ENCODE data around the gene SNAI3.
A peak's percentile ranks its signal among the peaks of the same experiment; 100 is the strongest.

SNAI3 gene

DNA sequence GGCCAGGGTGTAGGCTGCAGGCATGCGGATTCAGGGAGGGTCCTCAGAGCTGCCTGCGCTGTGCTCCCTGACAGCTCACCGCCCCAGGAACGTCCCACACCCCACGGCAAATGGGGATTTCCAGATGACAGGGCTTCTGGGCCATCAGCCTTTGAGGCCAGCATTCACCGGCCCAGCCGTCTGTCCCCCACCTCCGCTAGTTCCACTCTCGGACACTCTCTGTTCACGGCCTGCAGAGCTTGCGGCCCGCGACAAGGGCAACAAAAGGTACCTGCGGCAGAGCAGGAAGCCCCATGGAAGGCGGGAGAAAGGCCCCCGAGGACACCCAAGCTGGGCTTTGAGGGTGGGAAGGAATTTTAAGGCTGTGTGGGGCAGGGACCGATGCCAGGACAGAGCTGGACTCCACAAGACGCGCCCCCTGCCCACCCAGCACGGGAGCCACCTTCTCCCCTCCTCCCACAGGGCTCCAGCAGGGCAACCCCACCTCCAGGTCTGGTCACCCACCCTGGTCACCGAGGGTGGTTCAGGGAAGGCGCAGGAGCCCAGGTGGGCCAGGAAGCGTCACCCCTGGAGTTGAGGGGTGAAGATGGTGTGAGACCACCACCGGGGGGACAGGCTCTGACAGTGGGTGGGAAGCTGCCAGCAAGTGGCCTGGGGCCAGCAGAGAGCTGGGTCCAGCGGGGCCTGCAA is 29.9 kb downstream of the SNAI3 start:
- DNase-seq, result no peak
- intact Hi-C loops (cut with DNase I), result no loop called here

DNA sequence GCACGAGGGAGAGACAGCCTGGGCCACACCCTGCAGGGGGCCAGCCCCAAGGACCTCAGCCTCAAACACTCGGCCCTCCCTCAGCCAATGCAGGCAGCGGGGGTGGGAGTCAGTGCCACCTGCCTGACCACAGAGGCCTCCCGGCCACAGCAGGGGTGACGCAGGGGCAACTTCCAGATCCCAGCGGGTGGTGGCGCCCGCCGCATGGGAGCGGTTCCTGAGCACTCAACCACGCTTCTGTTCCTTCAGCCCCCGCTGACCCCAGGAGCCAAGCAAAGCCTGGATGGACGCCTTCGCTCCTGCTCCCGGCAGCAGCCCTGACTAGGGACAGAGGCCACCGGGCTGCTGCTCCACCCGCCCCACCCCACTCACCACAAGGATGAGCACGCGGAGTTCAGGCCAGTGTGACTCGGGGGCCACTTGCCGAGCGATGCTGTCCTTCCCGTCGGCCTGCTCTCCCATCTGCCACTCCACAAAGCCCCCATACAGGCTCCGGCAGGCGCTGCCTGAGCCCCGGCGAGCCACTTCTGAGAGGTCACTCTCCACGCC is 30.5 kb downstream of the SNAI3 start:
- intact Hi-C loops (cut with DNase I), result no loop called here
- DNase-seq, result no peak

DNA sequence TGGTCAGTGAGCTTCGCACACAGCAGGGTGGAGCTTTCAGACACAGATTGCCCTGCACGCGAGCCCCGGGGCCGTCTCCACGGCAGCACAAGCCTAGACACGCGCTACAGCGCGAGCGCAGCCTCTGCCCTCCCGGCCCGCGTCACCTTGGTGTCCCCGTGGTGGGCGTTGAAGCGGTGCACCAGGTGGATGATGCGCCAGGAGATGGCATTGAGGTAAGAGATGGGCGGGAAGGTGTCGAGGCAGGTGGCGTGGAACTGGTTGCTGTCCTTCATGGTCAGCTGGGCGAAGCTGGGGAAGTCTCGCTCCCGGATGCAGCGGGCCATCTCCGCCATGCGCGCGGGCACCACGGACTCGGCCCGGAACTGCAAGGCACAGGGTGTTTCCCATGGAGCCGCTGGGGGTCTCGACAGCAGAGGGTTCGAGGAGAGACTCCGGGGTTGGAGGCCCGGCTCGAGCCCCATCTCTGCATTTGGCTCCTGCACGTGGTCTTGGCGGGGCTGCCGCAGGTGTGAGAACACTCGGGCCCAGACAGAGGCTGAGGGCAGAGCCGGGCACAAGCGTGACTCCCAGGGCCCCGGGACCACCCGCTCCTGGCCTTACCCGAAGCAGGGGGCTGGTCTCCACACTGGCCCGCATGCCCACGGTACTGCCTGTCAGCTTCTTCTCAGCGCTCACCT is 31.1 kb downstream of the SNAI3 start:
- intact Hi-C loops (cut with DNase I), result no loop called here
- DNase-seq, result no peak

DNA sequence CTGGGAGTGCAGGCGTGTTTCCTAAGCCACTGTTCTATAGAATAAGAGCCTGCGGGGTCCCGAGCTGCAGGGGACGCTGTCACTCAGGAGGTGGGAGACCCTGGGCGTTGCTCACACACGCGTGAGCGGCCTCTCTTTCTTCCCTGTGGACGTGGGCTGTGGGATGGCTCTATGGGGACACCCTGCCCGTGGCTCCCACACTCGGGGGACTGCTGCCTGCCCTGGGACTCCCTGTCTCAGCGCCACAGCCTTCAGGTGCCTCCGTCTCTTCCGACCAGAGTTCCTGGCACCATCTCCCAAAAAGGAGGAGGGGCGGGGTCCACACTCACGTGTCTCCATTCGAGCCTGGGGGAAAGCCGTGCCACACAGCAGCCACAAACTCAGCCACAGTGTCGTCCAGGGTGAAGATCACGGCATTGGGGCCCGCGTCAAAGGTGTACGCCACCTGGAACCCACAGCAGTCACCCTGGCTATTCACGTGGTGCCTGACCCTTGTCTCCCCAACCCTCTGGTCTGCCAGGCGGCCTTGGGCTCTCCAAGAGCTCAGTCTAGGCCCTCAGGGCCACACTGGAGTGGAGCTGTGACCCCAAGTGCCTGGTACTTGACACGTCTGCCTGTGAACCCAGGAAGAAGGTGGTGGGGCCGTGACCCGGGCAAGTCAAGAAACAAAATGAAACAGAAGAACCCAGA is 31.8 kb downstream of the SNAI3 start:
- intact Hi-C loops (cut with DNase I), result no loop called here
- no peak for DNase-seq

DNA sequence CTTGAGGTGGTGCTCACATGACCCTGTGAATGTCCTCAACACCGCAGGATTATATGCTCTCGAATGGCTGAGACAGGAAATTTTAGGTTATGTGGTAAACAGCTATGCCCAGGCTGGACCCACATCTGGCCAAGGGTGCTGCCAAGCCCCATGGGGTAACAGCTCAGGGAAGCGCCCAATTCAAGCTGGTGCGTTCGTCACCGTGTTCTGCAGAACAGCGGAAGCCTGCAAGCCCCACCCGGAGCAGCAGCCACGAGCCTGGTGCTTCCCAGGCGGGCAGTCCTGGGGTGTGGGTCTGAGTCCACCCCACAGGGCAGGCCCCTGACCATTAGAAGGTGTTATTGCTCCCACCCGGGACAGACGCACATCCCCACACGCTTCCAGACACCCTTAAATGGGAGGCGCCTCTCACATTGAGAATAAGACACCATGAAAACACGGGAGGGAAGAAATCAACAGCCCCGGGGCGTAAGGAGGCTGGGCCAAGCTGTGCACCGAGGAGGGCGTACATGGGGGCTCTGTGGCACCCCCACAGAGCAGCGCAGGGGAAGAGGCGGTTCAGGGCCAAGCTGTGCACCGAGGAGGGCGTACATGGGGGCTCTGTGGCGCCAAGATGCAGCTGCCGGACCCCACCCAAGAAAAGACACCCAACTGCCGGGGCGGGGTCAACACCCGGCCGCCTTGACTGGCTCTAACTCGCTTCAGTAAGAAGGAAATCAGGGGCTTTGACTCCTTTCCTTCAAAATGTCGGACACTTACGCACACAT is 32.5 kb downstream of the SNAI3 start:
- DNase-seq, result no peak
- intact Hi-C loops (cut with DNase I), result no loop called here

DNA sequence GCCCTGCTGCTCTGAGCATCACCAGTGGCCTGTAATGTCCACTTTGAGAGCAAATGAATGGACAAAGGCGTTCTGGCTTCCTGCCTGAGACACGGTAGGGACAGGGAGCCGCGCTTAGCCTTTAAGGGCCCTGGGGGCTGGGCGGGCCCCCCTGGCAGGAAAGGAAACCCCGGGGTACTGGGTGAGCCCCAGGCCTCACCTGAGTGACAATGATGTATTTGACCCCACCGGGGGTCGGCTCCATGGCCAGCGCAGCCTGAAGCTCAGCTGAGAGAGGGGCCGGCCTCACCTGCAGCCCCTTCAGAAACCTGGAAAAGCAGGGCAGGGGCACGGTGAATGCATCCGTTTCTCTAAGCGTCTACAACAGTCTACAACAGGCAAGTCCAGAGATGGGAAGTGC is 33.2 kb downstream of the SNAI3 start:
- intact Hi-C loops (cut with DNase I), result no loop called here
- no peak for DNase-seq

DNA sequence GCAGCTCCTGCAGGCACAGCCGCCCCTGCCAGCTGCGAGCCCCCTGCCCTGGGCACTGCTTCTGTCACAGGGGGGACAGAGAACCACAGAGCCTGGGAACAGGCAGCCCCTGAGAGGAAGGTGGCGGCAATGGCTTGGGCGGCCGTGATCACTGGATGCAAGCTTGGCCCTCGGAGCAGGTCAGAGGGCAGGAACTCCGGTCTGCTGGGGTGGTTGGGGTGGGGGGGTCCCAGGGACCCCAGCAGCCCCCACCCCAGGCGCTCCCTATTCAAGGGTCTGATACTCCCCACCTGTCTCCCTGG is 33.6 kb downstream of the SNAI3 start:
- intact Hi-C loops (cut with DNase I), result no loop called here
- no peak for DNase-seq

DNA sequence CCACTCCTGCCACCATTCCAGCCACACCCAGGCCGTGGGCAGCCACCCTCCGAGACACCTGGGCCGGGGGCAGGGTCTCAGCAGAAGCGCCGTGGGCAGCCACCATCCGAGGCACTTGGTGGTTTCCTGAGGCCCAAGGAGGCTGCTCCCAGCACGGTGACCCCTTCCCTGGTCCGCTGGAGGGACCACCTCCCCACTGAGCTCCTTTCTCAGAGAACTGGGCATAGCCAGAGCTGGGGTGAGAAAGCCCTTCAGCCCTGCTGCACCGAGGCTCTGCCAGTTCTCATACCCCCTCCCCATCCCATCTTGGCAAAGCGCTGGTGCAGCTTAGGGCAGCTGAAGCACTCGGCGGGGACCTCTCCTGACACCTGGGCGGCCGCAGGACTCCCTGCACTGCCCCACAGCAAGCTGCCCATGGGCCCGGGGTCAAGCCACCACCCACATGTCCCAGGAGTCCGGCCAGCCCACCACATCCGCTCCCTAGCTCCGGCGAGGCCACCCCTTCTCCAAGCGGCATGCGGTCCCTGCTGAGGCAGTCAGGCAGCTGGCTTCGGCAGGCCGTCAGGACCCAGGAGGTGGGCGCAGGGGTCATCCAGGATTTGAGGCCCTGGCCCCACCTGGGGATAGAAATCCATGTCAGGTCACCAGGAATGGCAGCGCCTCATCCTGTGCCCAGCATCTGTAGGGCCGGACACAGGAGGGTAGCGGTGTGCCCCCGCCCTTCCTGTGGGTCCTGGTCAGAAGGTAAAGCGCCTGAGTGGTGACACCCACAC is 34.1 kb downstream of the SNAI3 start:
- intact Hi-C loops (cut with DNase I), result no loop called here
- no peak for DNase-seq

DNA sequence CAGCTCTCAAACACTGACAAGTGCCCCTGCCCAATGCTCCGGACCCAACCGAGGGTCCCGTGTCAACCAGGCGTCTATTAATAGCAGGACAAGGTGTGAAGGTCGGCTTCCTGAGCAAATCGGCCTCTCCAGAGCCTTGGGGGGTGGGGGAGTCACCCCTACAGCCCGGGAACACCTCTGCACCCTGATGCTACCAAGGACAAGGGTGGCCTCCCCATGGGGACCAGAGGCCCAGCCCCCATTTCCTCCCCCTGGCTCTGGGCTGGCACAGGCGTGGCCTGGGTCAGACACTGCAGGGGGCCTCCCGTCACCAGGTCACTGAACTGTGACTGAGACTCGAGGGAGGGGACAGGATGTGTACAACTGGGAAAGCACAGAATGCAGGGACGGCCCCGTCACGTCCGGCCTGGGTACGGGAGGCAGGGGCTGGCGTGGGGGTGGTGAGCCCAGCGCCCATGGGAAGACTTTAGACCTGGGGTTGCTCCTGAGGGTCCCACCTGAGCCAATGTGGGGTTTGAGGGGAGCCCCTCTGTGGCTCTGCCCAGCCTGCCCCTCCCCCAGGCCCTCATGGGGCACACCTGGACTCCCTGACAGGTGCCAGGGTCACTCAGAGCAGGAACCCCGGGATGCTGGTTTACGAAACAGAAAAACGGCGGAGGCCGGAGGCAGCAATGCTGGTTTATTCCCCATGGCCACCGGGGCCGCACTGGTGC is 34.9 kb downstream of the SNAI3 start:
- intact Hi-C loops (cut with DNase I), result no loop called here
- peak in 1 of 42 donors; percentile 36 for DNase-seq

DNA sequence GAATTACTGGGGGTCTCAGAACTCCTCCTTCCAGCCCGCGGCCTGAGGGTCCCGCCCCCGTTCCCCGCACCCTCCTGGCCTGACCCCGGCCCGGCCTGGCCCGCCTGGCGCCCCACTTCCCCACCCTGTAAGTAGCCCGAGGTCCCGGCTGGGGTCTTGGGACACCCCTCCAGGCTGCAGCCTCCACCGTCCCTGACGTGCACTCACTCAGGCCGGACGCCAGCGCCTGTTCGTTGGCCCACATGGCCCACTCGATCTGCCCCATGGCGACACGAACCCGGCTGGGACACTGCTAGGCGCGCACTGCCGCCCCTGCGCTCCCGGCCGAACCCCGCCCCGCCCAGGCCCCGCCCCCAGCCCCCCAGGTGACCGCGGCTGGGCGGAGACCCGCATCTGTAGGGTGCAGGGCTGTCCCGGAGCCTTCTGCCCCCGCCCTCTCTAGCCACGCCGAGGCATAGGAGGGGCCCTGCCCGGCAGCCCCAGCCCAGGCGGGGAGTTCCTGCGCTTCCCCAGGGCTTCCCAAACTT is 35.5 kb downstream of the SNAI3 start, which contains the start of gene CYBA:
Gene CYBA, minus strand, starts transcription at position 305 of the 527 bp plus-strand sequence. Its CDS starts 40 bp downstream, at position 265.
- peak in 40 of 42 donors; percentile 9 to 74 (median 50) for DNase-seq
- intact Hi-C loops (cut with DNase I), result no loop called here

DNA sequence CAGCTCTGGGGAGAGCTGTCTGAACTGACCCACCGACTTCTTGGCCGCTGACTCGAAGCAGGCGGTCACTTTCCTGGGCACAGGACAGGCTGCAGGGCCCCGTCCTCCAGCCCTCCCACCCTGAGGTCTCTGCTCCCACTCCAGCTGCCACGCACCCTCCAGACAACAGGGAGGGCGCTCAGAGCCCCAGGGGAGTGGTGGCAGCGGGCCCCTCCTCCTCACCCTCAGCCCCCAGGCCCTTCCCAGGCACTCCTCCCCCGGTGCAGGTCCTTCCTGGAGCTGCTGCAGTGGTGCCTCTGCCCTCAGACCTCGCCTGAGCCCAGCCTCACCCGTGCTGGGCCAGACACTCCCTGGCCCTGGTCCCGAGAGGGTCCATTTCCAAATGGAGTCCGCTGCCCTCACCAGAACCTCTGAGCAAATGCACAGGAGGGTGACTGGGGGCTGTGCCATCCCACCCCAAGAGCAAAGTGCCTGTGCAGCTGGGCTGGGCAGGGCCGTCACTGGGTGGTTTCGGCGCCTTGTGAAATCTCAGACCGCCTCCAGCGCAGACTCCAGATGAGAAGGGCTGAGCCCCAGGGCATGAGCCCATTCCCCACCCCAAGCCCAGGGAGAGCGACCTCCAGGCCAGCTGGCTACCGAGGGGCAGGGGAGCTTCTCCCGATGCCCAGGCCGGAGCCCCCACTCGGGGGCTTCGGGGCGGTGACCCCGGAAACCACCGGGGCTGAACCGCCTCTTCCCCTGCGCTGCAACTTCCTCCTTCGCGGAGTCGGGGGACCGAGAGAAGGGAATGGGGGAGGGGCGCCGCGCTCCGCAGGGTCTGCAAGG is 36.2 kb downstream of the SNAI3 start:
- DNase-seq, result peak in 11 of 42 donors; percentile 11 to 57 (median 32)
- intact Hi-C loops (cut with DNase I), result no loop called here

DNA sequence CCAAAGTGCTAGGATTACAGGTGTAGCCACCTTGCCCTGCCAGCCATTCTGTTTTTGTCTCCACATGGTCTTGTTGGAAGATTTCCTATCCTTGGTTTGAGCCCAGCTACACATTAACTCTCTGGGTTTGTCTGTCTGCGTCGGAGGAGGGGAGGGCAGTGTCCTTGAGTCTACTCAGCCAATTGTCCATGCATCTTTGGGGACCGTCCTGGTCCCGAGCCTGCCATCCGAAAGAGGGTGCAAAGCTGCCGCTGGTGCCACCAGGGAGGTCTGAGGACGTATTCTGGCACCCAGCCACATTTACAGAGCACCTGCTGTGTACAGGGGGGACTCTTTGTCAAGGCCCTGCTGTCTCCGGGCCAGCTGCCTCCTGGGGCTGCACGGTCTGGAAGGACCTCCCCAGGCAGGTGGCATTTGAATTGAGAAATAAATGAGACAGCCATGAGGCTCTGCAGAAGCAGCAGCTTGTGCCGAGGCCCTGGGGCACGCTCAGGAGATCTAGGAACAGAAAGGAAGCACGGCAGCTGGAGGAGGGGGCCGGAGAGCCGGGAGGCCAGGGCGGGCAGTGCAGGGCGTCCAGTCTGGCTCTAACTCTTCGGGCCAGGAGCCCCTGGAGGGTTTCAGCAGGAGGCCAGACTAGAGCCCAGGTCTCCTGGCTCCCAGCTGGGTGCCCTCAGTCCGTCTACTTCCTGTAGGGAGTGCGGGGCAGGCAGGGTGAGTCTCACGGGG is 36.9 kb downstream of the SNAI3 start:
- no peak for DNase-seq
- intact Hi-C loops (cut with DNase I), result no loop called here

DNA sequence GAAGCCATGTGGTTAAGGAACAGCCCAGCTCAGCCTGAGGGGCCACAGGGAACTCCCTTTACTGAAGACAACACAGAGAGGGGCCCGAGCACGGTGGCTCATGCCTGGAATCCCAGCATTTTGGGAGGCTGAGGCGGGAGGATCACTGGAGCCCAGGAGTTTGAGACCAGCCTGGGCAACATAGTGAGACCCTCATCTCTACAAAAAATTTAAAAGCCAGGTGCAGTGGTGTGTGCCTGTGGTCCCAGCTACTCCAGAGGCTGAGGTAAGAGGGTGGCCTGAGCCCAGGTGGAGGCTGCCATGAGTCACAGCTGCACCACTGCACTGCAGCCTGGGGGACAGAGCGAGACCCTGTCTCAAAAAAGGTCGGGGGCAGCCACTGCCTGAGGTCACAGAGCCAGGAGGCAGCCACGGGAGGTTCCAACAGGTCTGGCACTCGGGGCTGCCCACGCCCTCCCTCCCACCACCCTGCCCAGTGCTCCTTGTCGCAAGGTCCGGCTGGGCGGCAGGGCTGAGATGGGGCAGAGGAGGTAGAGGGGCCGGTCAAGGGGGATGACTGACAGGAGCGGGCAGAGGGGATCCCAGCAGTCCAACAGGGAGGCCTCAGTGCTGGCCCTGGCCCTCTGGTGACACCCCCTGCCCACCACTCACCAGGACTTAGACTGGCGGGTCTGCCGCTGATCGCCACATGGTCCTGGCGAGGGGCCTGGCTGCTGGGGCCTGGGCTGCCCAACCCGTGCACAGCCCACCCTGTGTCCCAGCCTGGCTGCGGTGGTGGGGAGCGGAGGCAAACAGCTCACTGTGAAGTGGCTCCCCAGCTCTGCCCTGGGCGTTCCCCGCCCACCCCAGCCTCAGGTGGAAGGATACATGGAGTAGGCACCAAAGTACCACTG is 38.9 kb downstream of the SNAI3 start:
- intact Hi-C loops (cut with DNase I), result no loop called here
- no peak for DNase-seq

DNA sequence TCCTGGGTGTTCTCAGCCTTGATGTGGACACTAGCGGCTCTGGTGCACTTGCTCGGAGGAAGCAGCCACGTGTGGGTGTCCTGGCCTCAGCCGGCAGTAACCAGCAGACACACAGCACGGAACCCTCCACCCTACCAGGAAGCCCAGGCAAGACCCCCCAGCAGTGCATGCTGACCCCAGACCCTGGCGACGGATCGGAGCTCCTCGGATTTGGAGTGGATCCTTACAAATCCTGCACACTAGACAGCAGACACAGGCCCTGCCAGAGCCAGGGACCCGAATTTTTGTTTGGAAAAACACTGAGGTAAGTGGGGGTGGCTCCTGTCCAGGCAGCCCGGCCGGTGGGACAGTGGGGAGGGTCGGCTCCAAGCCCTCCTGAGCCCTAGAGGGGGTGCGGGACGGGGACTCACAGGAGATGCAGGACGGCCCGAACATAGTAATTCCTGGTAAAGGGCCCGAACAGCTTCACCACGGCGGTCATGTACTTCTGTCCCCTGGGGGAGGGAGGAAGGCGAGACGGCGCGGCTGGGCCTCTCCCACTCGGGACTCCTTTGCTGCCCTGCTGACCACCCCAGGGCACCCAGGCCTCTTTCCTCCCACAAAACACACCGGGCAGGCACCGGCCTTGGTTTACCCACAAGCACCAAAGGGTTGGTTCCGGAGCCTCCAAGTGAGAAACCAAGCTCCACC is 39.8 kb downstream of the SNAI3 start:
- intact Hi-C loops (cut with DNase I), result no loop called here
- no peak for DNase-seq

DNA sequence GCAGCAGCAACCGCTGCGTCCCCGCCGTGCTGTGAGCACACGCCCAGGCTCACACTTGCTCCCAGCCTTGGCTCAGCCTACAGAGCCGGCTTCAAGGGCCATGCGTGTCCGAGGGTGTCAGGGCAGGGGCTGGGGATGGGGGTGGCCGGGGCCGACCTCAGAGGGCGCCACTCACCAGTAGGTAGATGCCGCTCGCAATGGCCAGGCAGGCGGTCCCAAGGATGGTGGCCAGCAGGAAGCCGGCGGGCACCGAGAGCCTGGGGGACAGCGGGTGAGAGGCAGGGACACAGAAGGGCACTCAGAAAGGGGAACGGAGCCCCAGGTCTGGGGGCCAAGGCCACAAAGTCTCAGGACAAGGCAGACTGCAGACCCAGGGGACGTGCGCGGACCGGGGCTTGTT is 40.4 kb downstream of the SNAI3 start:
- no peak for DNase-seq
- intact Hi-C loops (cut with DNase I), result no loop called here

Measured in head of caudate nucleus (tissue), 42 donors.